Stimulated activated CD4-positive, alpha-beta T cell treated with anti-CD3 and anti-CD28 coated beads, TNF-alpha, amount 100 ng/mL, for 1 hour (primary cell): ENCODE measurements around the gene CPB1.

Source experiments
- DNase-seq, 3 donors: peaks; one replicate each; pipeline ENCODE4 v3.0.0-alpha.2; 2020; ENCODE audit warnings: low read depth in 3 of 3, low spot score in 1 of 3

CPB1 gene

DNA sequence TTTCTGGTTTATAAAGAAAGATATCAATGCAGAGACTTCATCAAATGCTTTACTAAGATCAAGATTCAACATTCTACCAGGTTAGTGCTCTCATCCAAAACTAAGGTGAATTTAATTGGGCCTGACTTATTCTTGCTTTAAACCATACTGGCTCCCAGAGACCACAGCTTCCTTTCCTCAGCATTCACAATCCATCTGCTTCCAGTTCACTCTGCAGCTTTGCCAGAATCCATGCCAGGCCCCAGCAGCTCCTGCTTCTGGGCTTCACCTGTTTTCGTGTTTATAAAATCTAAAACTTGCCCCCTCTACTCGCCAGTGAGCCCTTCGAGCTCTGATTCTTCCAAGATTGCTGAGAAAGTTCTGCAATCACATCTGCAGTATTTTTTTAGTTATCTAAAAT is 2.3 kb downstream of the CPB1 start:
- no peak for DNase-seq

DNA sequence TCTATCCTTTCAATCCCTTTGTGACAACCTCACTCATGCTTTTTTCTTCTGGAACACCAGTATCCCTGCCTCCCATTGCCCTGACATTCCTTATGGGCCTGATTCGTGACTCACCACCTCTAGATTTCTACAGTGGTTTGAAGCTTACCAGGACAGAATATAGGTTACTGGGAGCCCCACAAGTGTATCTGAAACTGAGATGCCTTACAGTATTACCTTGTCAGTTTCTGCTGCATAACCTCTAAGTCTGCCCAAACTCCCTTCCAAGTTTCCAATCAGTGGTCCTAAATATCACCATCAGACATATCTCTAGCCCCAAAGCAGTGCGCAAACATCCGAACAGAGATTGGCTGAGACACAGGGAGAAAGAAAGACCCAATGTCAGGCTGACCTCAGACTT is 5.6 kb downstream of the CPB1 start:
- DNase-seq, result no peak

DNA sequence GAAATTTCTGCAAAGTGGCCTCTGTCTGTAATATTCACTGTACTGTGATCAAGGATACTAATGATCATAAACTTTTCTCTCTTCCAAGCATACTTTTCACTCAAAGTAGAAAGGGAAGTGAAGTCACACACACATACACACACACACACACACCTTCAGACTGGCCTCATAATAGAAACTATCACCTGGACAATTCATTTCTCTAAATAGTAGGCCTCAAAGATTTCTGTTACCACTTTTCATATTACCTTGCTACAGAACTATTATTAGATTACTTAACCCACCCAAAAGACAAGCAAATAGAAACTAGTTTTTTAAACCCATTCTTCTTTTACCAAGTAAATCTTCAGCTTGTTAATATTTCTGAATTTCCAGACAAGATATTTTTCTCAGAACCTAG is 12.2 kb downstream of the CPB1 start:
- no peak for DNase-seq

DNA sequence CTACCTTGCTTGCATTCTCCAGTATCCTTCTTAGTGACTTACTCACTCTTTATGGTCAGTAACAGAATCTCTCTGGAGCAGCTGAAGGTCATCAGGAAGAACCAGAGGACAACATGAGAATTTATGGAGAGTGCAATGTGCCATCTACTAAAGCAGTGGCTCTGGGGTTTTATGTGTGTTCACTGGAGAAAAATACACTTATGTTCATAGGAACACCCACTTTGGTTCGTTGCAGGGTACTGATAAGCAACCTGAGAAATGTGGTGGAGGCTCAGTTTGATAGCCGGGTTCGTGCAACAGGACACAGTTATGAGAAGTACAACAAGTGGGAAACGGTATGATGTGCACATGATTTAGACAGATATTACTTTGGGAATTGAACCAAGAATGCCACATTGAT is 12.8 kb downstream of the CPB1 start:
- DNase-seq, result no peak

DNA sequence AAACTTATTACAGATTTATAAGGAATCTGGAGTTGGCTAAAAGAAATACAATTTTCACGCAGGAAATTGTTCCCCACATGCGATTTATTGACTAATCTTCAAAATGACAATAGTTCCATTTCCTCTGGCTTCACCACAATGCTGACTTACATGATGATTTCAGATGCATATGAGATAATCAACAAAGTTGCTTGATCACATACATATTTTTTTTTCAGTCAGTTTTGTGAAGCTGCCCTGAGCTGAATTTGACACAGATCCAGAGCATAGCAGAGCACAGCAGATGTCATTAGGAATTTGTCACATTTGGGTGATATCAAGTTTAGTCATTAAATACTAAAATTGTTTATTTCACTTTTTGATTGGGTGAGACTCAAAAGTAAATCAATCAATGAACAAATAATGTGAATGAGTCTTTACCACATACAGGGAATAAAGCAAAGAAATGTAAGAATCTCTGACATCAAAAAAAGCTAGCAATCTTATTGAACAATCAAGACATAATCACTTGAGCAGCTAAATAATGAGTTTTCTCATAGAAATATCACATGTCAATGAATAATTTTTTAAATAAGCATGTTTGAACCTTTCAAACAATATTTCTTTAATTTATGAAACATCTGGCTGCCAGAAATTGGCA is 18.3 kb downstream of the CPB1 start:
- no peak for DNase-seq

DNA sequence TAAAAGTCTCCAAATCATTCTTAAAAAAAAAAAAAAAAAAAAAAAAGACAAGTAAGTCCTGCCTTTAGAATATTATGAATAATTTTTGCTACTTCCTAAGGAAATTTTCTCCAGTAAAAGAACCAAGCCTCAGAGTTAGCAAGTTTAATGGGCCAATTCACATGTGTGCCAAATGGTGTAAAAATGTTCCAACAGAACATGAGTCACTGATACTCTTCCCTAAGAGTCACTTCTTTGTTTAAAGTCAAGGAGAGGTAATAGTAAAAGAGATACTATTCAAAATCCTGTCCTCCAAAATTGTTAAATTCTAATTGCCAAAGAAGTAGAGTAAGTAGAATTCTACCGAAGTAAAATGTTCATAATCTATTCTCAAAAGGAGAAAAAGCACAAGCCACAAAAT is 19.7 kb downstream of the CPB1 start:
- DNase-seq, result no peak

DNA sequence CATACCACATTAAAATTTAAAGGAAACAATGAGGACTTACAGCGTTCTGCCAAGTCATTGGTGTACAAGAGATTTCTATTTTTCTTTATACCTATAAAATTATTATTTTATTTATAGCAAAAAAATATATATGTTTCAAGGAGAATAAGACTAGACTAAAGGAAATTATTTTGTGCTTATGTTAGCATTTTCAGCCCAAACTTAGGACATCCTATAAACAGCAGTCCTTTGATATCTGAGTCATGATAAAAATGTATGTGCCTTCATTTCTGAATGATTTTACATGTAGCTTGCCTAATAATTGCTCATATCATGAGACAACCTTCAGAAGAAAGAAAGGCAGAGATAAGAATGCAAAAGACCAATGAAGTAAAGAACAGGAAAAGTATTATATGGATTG is 20.8 kb downstream of the CPB1 start:
- DNase-seq, result no peak

DNA sequence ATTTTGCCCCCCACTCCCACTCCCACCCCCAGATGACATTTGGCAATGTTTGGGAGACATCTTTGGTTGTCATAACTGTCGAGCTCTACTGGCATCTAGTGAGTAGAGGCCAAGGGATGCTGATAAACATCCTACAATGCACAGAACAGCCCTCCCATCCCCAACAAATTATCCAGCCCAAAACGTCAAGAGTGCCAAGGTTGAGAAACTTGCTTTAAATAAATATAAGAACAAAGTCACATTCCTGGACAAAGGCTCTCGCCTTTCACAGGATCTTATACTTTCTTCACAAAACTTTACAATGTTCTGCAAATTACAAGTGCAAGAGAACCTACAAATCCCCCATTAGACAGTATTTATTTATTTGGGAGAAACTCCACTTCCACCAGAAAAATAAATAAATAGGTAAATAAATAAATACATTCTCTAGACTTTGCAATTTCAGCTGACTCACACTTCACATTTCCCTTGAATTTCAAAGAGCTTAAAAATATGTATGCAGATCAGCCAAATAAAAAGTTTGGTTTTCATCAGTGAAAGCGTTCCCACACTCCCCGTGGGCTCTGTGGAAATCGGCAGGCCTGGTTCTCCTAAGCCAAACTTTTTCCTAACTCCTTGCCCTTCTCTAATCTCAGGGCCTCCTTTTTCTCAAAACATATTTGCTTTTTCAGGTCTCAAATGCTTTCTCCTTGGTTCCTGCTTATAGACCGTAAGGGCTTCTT is 24.8 kb downstream of the CPB1 start:
- no peak for DNase-seq

DNA sequence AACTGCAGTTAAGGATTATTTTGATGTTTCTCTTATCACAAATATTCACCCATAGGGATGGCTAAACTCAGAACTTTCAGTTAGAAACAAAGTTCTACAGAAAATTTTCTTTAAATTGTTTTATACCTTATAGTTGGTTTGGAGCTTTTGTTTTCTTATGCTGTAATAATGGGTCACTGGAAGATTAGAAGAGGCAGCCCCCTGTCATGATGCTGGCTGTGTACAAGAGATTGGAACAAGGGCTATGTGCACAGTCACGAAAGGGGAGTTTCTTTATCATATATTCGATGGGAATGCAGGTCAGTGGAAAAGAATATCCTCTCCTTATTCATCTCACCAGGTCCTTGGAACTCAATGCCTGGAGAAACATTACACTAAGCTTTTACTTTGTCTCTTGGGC is 25.5 kb downstream of the CPB1 start:
- no peak for DNase-seq

DNA sequence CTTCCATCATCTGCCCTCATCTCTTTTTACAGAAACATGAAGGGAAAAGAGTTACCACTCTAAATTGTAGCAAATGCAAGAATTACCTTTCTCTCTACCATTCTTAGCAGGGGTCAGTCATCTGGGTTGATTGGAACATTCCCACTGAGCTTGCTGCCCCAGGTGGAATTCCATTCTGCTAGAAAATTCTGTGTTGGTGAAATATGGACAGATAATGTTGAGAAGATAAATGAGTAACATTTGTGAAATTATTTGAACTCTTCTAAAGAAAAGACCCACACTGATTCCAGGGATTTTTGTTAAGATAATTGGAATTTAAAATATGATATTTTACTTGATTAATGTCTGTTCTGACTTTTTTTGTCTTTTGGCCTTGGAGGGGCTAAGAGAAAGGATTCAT is 26.4 kb downstream of the CPB1 start:
- no peak for DNase-seq

DNA sequence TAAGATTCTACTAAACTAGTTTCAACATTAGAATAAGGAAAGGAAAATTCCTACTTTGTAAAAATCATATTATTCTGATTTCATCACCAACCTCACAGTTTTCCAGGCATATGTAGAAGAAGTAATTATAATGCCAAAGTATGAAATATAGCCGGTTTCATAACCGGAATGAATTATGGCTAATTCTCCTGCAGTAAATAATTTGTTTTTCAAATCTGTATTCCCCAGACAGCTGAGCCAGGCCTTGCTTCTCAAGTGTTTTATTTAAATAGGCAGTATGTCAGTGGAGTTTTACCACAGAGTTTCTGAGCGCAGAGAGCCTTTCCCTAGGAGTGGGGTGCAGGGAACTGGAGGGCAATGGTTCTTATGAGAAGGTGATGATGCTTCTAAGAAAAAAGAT is 28.8 kb downstream of the CPB1 start:
- no peak for DNase-seq

DNA sequence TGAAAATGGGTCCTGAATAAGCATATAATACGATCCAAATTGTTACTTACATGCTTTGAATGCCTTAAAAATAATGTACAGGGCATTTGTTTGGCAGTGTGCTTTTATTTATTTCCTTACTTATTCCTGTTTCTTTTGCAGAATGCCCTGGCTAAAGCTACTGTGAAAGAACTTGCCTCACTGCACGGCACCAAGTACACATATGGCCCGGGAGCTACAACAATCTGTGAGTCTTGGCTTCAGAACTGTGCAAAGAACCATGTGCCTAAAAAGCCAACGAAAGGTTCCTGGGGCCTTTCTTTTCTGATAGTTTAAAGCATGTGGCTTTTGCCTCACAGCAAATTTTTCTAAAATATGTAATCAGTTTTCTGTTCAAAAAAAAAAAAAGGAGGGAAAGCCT is 29.7 kb downstream of the CPB1 start:
- DNase-seq, result no peak

DNA sequence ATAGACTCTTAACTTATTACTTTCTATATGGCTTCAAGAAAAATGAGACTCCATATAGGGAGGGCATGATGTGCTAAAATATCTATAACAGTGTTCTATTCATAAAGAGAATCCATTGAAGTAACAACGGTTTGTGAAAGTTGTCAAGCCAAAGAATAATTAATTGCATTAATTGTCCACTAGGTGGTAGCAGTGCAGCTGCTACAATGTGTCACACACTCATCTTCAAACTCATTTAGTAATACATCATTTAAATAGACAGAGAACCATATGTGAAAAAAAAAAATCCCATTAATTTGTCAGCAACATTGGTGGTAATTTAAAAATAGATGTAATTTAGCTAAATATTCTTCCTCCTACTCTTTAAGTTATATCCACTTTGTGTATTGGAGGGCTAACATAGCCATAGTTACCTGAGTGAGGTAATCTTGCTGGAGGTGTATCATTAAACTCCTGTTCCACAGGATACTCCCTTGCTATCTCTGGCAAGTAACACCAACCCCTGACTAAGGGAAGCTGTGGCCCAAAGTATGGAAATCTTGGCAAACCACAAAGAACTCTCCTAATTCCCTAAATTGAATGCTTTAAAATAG is 33.8 kb downstream of the CPB1 start:
- no peak for DNase-seq

DNA sequence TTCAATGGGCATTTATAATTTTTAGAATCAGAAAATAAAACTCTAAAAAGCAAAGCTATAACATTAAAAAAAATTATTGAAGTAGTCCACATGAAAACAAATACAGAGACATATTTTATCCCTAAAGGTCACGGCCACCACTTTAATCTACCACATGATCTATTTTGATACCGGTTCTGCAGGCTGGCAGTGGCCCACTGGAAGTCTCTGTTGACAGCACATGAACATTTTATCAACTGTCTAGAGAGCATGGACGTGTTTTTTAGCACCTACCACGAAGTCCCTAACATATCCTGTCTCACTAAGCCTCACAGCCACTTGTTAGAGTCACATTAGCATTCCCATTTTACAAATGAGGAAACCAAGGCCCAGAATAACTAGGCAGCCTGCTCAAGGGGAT is 35.7 kb downstream of the CPB1 start:
- DNase-seq, result no peak

DNA sequence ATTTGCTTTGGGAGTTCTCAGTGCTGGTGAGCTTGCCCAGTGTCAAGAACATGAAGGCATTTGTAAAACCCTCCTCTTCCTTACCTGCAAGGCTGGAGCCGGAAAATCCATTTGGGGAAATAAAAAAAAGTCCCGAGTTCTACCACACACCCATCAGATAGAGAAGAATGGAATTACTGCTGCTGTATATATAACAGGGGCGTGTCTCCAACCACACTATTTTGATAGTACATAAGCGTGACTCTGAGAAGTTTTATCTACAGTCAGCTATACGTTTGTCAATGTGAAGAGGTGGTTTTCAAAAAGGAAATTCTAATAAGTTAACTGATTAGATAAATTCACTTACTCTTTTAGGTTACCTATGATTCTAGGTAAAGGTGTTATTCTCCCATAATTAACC is 36.2 kb downstream of the CPB1 start:
- no peak for DNase-seq

DNA sequence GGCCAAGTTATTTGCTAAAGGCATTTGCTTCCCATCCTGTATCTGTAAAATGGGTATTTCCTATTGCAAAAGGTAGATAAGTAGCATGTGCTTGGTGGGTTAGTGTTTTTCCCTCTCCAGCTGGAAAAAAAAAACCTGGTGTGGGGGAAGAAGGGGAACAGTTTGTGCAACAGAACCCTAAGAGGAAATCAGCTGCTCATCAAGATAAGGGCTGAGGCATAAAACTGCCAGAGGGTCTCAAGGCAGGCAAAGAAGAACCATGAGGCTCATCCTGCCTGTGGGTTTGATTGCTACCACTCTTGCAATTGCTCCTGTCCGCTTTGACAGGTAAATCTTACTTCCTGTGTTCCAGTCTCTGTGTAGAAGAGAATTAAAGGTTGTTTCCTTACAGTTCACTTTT is 37.4 kb downstream of the CPB1 start, which contains the start of gene CPA3:
TSS of gene CPA3 (plus strand) at position 248 of the 400 bp plus-strand sequence. CDS start at position 260, 12 bp downstream.
- DNase-seq, result no peak

DNA sequence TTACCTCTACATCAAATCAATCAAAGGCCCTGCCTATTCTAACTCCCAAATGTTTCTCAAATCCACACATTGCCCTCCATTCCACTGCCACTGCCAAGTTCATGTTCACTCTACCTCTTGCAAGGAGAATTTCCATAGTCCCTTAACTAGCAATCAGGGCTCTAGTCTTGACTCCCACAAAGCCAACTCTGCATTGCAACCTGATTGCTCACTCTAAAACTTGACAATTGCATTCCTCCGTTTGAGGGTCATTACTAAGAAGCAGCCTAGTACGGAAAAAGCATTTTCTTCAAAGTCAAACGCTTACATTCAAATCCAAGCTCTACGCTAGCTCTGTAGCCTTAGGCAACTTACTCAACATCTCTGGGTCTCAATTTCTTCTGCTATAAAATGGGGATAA is 38.6 kb downstream of the CPB1 start:
- DNase-seq, result no peak

DNA sequence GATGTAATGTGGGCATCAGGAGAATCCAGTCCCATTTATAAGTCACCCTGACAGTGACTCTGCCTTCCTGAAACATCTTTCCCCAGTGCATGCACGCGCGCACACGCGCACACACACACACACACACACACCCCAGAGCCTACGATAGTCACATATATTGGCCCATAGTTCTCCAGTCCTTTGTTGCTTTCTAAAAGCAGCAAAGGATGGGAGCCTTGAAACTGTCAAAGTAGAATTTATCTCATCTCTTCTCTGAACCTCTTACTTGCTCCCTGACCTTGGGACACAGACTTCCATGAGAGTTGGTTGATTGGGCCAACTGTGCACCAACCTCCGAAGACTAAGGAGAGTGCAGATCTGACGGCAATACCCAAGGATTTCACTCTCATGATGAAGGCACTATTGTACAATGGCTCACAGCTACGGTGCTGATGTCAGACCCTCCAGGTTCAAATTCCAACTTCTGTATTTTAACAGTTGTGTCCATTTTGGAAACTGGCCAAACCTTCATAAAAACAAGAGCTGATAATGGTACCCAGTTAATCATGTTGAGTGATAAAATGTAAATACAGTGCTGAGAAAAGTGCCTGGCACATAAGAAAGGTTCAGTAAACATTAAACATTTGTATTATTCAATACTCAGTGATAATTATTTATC is 45.8 kb downstream of the CPB1 start:
- DNase-seq, result no peak

DNA sequence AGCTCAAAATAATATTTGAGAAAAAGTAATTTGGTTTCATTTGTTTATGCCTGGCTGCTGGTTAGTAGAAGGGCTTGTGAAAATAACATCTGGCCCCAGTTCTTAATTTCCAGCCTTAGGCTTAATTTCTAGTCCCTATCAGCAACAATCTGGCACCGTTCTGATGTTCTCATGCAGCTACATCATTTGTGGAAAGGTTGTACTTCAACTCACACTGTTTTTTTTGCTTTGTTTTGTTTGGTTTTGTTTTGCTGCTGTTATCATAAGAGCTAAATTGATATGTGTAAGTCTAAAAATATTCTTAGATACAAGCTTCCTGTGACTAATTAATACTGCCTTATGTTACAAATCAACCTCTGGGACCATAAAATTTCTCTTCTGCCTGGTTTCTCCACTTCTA is 46.4 kb downstream of the CPB1 start:
- no peak for DNase-seq

DNA sequence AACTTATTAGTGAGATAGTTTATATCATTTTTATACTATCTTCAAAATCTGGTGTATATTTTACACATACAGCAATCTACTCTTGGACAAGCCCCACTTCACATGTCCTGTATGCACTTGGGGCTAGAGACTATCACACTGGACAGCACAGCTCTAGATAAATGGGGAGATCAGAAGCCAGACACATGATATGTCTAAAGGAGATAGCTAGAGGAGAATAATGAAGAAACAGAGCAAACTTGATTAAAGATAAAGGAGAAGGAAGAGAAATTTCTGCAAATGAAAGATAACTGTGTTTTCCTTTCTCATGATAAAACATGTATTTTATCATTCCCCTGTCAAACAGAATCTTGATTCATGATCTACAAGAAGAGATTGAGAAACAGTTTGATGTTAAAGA is 50.5 kb downstream of the CPB1 start:
- no peak for DNase-seq

DNA sequence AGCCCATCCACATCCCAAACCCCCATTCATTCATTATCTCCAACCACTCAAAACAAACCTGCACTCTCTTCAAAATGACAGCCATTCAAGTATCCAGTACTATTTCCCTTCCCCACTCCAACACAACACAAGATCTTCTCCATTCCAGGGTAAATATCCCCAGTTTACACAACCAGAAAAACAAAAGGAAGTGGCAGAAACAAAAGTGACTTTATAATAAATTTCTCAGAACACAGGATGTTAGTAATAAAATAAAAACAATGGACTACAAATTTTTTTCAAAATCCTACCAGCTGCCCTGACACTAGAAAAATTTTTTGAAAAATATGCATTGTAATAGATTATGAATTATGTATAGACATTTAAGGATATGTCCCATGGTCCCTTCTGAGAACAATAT is 51.6 kb downstream of the CPB1 start:
- DNase-seq, result no peak

DNA sequence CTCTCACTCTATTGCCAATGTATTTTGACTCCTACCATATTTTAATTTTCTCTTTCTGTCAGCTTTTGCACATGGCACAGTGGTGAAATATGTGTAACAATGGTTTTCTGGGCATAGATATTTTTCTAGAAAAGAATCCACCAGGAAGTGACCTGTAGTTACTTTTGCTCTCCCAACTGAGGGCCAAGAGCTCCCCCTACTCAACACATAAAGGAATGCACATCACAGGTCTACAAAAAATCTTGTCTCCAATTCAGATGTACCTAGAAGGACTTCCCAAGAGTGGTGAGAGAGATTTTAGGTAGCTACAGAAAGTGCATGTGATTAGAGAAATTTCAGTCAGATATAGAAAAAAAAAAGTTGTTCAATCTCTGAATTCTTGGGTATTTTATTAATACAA is 53.1 kb downstream of the CPB1 start:
- DNase-seq, result no peak
